Spleen (tissue), 7 donors: ENCODE data around the gene CLEC4E.

ENCODE experiments used
- CTCF ChIP-seq, 11 experiments: fragments of 200-600 bp in 7 of 11; fragments of 450-650 bp in 4 of 11; sonication (generic) in 4 of 11; IDR thresholded peaks in 8 of 11; conservative IDR thresholded peaks in 3 of 11; 1 replicate in 7 of 11; 2 replicates in 4 of 11; pipeline versions ENCODE4 v1.4.0 to v1.8.0; 2016 to 2021; ENCODE audit warnings: antibody characterized with exemption in 11 of 11, inconsistent platforms in 4 of 11, mild to moderate bottlenecking in 1 of 11
- POLR2A ChIP-seq, 3 donors: fragments of 450-650 bp; IDR thresholded peaks; one replicate each; pipeline ENCODE4 v1.5.1; 2017; ENCODE audit warnings: antibody characterized with exemption in 3 of 3, mild to moderate bottlenecking in 1 of 3
- POLR2AphosphoS5 ChIP-seq, 3 donors: sonication (generic); formaldehyde crosslinking; IDR thresholded peaks; one replicate each; pipeline ENCODE4 v1.5.1; 2017; ENCODE audit warnings: antibody characterized with exemption in 3 of 3
- donor health status: DM: no; HTN: no; CAD: no; lungs with moderate emphysema.
- donor health status: DM: no; HTN: no; CAD: no.
- donor health status: DM: no; HTN: no; CAD: no.

DNA sequence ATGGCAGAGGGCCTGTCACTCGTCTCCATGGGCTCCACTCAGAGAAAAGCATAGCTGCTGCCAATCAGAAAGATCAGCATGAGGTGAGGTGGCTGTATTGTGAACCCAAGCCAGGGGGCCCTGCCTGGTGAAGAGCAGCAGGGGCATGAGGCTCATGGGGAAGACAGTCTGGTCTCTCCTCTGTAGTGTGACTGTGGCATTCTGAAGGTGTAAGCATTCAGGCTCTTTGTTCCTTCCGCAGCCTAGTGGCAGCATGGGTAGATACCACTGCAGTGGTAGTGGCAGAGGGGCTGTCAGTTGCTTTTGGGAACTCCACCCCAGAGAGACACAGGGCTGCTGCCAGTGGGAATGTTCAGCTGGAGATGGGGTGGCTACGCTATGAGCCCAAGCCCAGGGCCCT is 32.5 kb downstream of the CLEC4E start:
- TF ChIP-seq CTCF (IDR thresholded peaks at IDR 0.05 in 8 of 11, conservative IDR thresholded peaks at IDR 0.05 in 3 of 11) (no peak), POLR2A (IDR thresholded peaks at IDR 0.05) (no peak), POLR2AphosphoS5 (IDR thresholded peaks at IDR 0.05) (no peak)
